Thoracic aorta (tissue), 2 donors: ENCODE data around the gene GPR78. TPM values are rescaled to one million over a fixed set of nuclear protein-coding genes. Genes with fewer than 3 reads are reported as not detected.

ENCODE experiments used
- ATAC-seq: fragments of 150-250 bp; one replicate; pipeline ENCODE4 v1.8.0; 2017; ENCODE audit warnings: low read depth; ENCODE audit not compliant: insufficient number of reproducible peaks, low FRiP score
- DNase-seq: peaks from one replicate; pipeline ENCODE4 v3.0.0-alpha.2; 2020; ENCODE audit warnings: low spot score
- H3K27ac ChIP-seq, 2 donors: fragments of 200-600 bp; sonication (generic); 1 replicate in 1 of 2; 2 replicates in 1 of 2; pipeline ENCODE4 v1.5.1; 2016; ENCODE audit warnings: mild to moderate bottlenecking in 2 of 2, moderate library complexity in 2 of 2
- H3K27me3 ChIP-seq: fragments of 200-600 bp; sonication (generic); replicated peaks from 2 replicates; pipeline ENCODE4 v1.6.0; 2016; ENCODE audit warnings: mild to moderate bottlenecking; ENCODE audit not compliant: insufficient read depth
- H3K36me3 ChIP-seq: fragments of 200-600 bp; sonication (generic); one replicate; pipeline ENCODE4 v1.5.1; 2016
- H3K4me1 ChIP-seq, 2 donors: fragments of 200-600 bp; sonication (generic); 1 replicate in 1 of 2; 2 replicates in 1 of 2; pipeline versions ENCODE4 v1.5.1 to v1.6.0; 2016; ENCODE audit warnings: low read depth in 2 of 2, mild to moderate bottlenecking in 1 of 2; ENCODE audit not compliant: control insufficient read depth in 1 of 2
- H3K4me3 ChIP-seq: fragments of 200-600 bp; sonication (generic); 2 replicates; pipeline ENCODE4 v1.5.1; 2016; ENCODE audit warnings: mild to moderate bottlenecking
- H3K9me3 ChIP-seq: fragments of 200-600 bp; sonication (generic); 2 replicates; pipeline ENCODE4 v1.5.1; 2016
- total RNA-seq, 2 donors: library from RNA; depleted of rRNA; stranded (reverse); fragments of >200 nt; gene quantifications; one replicate each; pipeline versions ENCODE4 v1.1.0 to v1.2.3, GENCODE V29; 2016
- TF ChIP-seq, protein P1 (sequence below): fragments of 200-600 bp; sonication (generic); IDR thresholded peaks from one replicate; pipeline ENCODE4 v1.5.1; 2019; ENCODE audit warnings: antibody characterized with exemption

GPR78 gene
- total RNA-seq, 2 donors from 2014 or later = not detected

DNA sequence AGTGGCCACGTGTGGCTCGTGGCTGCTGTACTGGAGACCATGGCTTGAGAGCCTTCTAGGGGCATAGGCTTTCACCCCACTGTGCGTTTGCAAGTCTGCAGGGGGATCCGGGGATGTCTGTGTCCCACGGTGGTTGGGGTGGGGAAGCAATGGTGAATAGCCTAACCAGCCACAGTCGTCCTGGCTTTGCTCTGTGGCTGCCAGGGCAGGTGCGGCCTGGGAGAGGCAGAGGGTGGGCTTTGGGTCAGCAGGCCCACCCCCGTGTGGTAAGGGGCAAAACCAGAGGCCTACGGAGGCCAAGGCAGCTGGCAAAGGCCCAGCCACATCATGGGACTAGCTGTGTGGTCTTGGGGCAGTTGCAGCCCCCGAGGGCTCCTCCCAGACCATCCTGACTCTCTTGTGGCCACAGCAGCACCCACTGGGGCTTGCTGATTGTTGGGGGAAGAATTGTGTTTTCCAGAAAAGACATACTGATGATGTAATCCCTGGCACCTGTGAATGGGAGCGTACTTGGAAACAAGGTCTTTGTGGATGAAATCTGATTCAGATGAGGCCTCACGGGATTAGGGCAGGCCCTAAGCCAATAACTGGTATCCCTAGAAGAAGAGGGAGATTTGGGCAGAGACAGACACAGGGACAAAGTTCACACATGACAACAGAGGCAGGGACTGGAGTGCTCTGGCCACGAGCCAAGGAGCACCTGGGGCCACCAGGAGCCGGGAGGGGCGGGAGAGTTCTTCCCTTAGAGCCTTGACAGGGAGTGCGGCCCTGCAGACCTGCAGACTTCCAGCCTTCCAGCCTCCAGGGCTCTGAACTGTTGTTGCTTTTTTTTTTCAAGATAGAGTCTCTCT lies 15.3 kb downstream of the GPR78 start:
- H3K27me3 ChIP-seq = no peaks in the 10 kb centered on the region

DNA sequence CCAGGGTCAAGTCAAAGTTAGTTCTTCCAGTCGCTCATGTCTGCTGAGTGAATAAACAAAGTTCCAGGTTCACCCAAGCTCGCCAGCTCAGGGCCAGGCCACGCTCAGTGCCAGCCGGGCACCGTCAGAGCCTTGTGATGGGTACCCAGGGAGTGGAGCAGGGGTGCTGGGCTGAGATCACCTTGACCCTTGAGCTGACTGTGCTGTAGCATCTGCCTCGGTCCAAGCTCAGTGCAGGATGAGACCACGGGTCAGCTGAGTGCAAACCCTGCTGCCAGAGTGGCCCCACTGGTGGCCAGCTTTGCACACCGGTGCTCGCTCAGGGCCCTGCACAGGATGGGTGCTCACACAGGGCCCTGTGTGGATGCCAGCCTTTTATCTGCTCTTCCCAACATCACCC lies 16.7 kb downstream of the GPR78 start:
- Histone ChIP-seq H3K9me3 (no peaks in the 10 kb centered on the region), H3K27ac (no peak overlapping the region), H3K4me3 (no peak overlapping the region), H3K27me3 (no peaks in the 10 kb centered on the region), H3K36me3 (no peaks in the 10 kb centered on the region), H3K4me1 (peaks cover 0 to 7% of the 10 kb centered on the region in 2 donors)
- no peak for ATAC-seq
- no peak for DNase-seq
- TF ChIP-seq, protein P1, sequence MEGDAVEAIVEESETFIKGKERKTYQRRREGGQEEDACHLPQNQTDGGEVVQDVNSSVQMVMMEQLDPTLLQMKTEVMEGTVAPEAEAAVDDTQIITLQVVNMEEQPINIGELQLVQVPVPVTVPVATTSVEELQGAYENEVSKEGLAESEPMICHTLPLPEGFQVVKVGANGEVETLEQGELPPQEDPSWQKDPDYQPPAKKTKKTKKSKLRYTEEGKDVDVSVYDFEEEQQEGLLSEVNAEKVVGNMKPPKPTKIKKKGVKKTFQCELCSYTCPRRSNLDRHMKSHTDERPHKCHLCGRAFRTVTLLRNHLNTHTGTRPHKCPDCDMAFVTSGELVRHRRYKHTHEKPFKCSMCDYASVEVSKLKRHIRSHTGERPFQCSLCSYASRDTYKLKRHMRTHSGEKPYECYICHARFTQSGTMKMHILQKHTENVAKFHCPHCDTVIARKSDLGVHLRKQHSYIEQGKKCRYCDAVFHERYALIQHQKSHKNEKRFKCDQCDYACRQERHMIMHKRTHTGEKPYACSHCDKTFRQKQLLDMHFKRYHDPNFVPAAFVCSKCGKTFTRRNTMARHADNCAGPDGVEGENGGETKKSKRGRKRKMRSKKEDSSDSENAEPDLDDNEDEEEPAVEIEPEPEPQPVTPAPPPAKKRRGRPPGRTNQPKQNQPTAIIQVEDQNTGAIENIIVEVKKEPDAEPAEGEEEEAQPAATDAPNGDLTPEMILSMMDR = no peak

More for the DNA sequence above, 15.3 kb downstream of the GPR78 start:
- no peak for DNase-seq
- no peaks in the 10 kb centered on the region for H3K36me3 ChIP-seq
- no peak for ATAC-seq
- H3K4me3 ChIP-seq = no peak overlapping the region
- no peaks in the 10 kb centered on the region for H3K9me3 ChIP-seq
- H3K4me1 ChIP-seq = peaks cover 0 to 7% of the 10 kb centered on the region in 2 donors
- no peak overlapping the region for H3K27ac ChIP-seq
- TF ChIP-seq, protein P1 = no peak

DNA sequence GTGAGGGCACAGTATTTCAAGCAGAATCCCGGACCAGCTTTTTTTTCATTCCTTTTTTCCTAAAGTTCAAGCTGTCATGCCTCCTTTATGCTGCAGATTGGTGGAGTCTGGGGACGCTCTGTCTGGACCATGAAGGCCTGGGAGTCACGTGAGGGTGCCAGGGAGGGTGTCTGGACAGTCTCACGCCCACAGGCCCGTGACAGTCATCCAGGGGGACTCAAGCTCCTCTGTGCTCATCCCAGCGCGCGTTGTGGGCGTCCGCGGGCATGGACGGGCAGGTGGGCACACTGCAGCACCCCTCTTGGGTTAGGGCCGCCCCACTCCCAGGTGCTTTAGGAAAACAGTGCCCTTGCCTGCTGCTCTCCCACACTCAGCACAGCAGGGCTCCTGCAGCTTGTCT lies 17.1 kb downstream of the GPR78 start:
- Histone ChIP-seq H3K9me3 (no peaks in the 10 kb centered on the region), H3K36me3 (no peaks in the 10 kb centered on the region), H3K4me1 (peaks cover 0 to 7% of the 10 kb centered on the region in 2 donors), H3K4me3 (no peak overlapping the region), H3K27me3 (no peaks in the 10 kb centered on the region), H3K27ac (no peak overlapping the region)
- TF ChIP-seq, protein P1 = no peak
- ATAC-seq (no peak), DNase-seq (no peak)

- Histone ChIP-seq H3K9me3 (no peaks in the 10 kb centered on the region), H3K4me3 (no peak overlapping the region), H3K27ac (no peak overlapping the region), H3K27me3 (no peaks in the 10 kb centered on the region), H3K36me3 (no peaks in the 10 kb centered on the region), H3K4me1 (peaks cover 0 to 3% of the 10 kb centered on the region in 2 donors)
- ATAC-seq (no peak), DNase-seq (no peak)
- TF ChIP-seq, protein P1 = no peak
These were observed 17.6 kb downstream of the GPR78 start for GRCh38 chr4:8597791-8598190.

GRCh38 chr4:8598391-8599090 lies 18.3 kb downstream of the GPR78 start:
- TF ChIP-seq, protein P1 = no peak
- Histone ChIP-seq H3K27me3 (no peaks in the 10 kb centered on the region), H3K27ac (no peak overlapping the region), H3K9me3 (no peaks in the 10 kb centered on the region), H3K4me3 (no peak overlapping the region), H3K36me3 (no peaks in the 10 kb centered on the region), H3K4me1 (no peaks in the 10 kb centered on the region)
- ATAC-seq (no peak), DNase-seq (no peak)
